Osteocyte (in vitro differentiated cells): ENCODE measurements around the gene UBE2E3. TPM values are rescaled to one million over a fixed set of nuclear protein-coding genes. Genes with fewer than 3 reads are reported as not detected.
"Not testable (repeated sequence)": the region's sequence is repeated elsewhere in the genome, so short reads cannot be mapped to it uniquely, and the experiment has no call there.

ENCODE experiments used
- DNase-seq: peaks from one replicate; pipeline ENCODE4 v3.0.0; 2021; ENCODE audit warnings: mixed read lengths; ENCODE audit not compliant: unreplicated experiment; ENCODE audit errors: extremely low spot score
- H3K27ac Mint-ChIP-seq: one replicate; pipeline ENCODE4 v1.8.0; 2021; ENCODE audit warnings: mild to moderate bottlenecking, mixed read lengths; ENCODE audit not compliant: unreplicated experiment
- H3K27me3 Mint-ChIP-seq: one replicate; pipeline ENCODE4 v1.8.0; 2021; ENCODE audit warnings: mixed read lengths; ENCODE audit not compliant: unreplicated experiment
- H3K36me3 Mint-ChIP-seq: one replicate; pipeline ENCODE4 v1.8.0; 2021; ENCODE audit warnings: mixed read lengths; ENCODE audit not compliant: unreplicated experiment
- H3K4me1 Mint-ChIP-seq: one replicate; pipeline ENCODE4 v1.8.0; 2021; ENCODE audit warnings: mixed read lengths; ENCODE audit not compliant: unreplicated experiment
- H3K4me3 Mint-ChIP-seq: one replicate; pipeline ENCODE4 v1.8.0; 2021; ENCODE audit warnings: mild to moderate bottlenecking, moderate library complexity, mixed read lengths; ENCODE audit not compliant: unreplicated experiment
- H3K9me3 Mint-ChIP-seq: one replicate; pipeline ENCODE4 v1.8.0; 2021; ENCODE audit warnings: mixed read lengths; ENCODE audit not compliant: unreplicated experiment
- total RNA-seq: library from RNA; stranded (reverse); gene quantifications from 2 replicates; pipeline ENCODE4 v1.2.1, GENCODE V29; 2021
- TF ChIP-seq, protein P1 (sequence below): fragments of 200-600 bp; sonication (generic); IDR thresholded peaks from 2 replicates; pipeline ENCODE4 v1.5.0; 2021; ENCODE audit warnings: antibody characterized with exemption, mild to moderate bottlenecking, moderate library complexity

The UBE2E3 gene
- total RNA-seq, 1 donor from 2014 or later: 108 TPM

- TF ChIP-seq, protein P1, sequence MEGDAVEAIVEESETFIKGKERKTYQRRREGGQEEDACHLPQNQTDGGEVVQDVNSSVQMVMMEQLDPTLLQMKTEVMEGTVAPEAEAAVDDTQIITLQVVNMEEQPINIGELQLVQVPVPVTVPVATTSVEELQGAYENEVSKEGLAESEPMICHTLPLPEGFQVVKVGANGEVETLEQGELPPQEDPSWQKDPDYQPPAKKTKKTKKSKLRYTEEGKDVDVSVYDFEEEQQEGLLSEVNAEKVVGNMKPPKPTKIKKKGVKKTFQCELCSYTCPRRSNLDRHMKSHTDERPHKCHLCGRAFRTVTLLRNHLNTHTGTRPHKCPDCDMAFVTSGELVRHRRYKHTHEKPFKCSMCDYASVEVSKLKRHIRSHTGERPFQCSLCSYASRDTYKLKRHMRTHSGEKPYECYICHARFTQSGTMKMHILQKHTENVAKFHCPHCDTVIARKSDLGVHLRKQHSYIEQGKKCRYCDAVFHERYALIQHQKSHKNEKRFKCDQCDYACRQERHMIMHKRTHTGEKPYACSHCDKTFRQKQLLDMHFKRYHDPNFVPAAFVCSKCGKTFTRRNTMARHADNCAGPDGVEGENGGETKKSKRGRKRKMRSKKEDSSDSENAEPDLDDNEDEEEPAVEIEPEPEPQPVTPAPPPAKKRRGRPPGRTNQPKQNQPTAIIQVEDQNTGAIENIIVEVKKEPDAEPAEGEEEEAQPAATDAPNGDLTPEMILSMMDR: no peak
- no peak overlapping the region for H3K4me3 Mint-ChIP-seq
- H3K27me3 Mint-ChIP-seq: no peaks in the 10 kb centered on the region
- peaks cover 1% of the 10 kb centered on the region for H3K36me3 Mint-ChIP-seq
- no peaks in the 10 kb centered on the region for H3K9me3 Mint-ChIP-seq
- no peak overlapping the region for H3K27ac Mint-ChIP-seq
- H3K4me1 Mint-ChIP-seq: no peaks in the 10 kb centered on the region
- DNase-seq: no peak
Observed at GRCh38 chr2:181074457-181074856, 94.1 kb downstream of the UBE2E3 start.

GRCh38 chr2:181076658-181077057 lies 96.3 kb downstream of the UBE2E3 start:
- Mint-ChIP-seq H3K36me3 (peaks cover 2% of the 10 kb centered on the region), H3K9me3 (no peaks in the 10 kb centered on the region), H3K4me1 (no peaks in the 10 kb centered on the region), H3K27me3 (no peaks in the 10 kb centered on the region), H3K27ac (no peak overlapping the region), H3K4me3 (no peak overlapping the region)
- TF ChIP-seq, protein P1: no peak
- no peak for DNase-seq

DNA sequence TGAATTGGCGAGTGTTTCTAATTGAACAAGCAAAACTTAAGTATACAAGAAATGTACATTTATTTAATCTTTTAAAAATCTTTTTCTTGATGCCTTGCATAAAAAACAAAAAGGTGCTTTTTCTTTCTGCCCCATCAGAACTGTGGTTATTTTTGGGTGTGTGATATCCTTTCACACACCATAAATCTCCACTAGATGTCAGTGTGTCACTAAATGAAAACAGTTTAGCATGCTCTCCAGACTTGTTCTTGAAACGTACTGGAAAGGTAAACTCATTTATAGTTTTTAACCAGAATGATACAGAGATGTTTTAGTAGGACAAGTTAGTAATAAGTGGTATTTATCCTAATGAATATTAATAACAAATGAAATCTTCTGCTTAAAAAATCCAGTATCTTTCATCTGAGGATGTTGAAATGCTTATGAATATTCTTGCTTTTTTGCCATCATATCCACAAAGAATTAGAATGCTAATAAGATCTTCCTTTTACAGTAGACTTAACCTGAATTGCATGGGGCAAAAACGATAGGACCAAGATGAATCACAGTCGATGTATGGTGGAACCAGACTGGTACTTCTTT lies 96.8 kb downstream of the UBE2E3 start:
- no peak for DNase-seq
- H3K36me3 Mint-ChIP-seq: peaks cover 2% of the 10 kb centered on the region
- H3K27ac Mint-ChIP-seq: no peak overlapping the region
- TF ChIP-seq, protein P1: peak; percentile 79
- no peaks in the 10 kb centered on the region for H3K9me3 Mint-ChIP-seq
- H3K4me3 Mint-ChIP-seq: no peak overlapping the region
- H3K27me3 Mint-ChIP-seq: no peaks in the 10 kb centered on the region
- H3K4me1 Mint-ChIP-seq: no peaks in the 10 kb centered on the region

DNA sequence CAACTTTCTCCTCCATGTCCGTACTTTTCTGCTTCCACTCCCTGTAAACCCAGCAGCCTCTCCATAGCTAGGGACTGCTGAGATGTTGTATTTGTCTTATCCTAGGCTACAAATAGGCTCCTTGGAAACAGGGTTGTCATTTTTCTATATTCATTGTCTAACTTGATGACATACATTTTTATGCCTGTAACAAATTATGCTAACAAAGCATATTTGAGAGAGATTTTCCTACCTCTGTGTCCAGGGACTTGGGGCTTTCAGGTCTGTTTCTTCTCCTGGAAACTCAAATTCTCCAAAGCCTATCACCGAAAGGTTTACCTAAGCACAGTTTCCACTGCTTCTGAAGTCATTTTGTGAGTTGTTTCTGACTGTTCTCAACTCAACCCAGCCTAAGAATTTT lies 102.7 kb downstream of the UBE2E3 start:
- no peaks in the 10 kb centered on the region for H3K9me3 Mint-ChIP-seq
- H3K27me3 Mint-ChIP-seq: no peaks in the 10 kb centered on the region
- no peak overlapping the region for H3K4me3 Mint-ChIP-seq
- no peaks in the 10 kb centered on the region for H3K4me1 Mint-ChIP-seq
- peaks cover 2% of the 10 kb centered on the region for H3K36me3 Mint-ChIP-seq
- H3K27ac Mint-ChIP-seq: no peak overlapping the region
- DNase-seq: no peak
- TF ChIP-seq, protein P1: no peak

DNA sequence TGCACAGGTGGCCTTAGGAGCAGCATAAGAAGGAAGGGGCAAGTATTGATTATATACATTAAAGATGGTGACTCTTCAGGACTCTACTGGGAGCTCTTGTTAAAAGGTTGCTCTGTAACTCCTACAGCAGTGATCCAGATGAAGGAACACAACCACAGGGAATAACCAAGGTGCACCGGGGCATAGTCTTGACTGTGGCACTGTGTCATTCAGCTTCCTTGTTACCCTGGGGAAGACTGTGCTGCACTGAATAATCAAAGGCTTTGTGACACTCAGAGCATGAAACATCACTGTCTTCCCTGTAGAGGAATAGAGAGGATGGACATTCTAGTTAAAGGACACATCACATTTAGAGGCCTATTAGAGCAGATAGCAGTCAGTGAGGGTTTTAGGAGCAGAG lies 105.3 kb downstream of the UBE2E3 start:
- H3K27me3 Mint-ChIP-seq: no peaks in the 10 kb centered on the region
- TF ChIP-seq, protein P1: no peak
- no peak for DNase-seq
- no peak overlapping the region for H3K4me3 Mint-ChIP-seq
- peaks cover 7% of the 10 kb centered on the region for H3K36me3 Mint-ChIP-seq
- H3K27ac Mint-ChIP-seq: no peak overlapping the region
- no peaks in the 10 kb centered on the region for H3K4me1 Mint-ChIP-seq
- H3K9me3 Mint-ChIP-seq: peaks cover 13% of the 10 kb centered on the region

GRCh38 chr2:181091920-181092319 lies 111.5 kb downstream of the UBE2E3 start:
- not testable (repeated sequence) for DNase-seq, H3K4me1 Mint-ChIP-seq, H3K4me3 Mint-ChIP-seq, H3K27ac Mint-ChIP-seq, H3K27me3 Mint-ChIP-seq
- Mint-ChIP-seq H3K9me3 (peaks cover 36% of the 10 kb centered on the region), H3K36me3 (peaks cover 18% of the 10 kb centered on the region)
